Stimulated activated CD8-positive, alpha-beta memory T cell treated with anti-CD3 and anti-CD28 coated beads, Interleukin-7, amount 100 ng/mL, for 1 hour (primary cell): ENCODE data around the gene RFESD.
"Not testable (repeated sequence)": the region's sequence is repeated elsewhere in the genome, so short reads cannot be mapped to it uniquely, and the experiment has no call there.

Source experiments
- DNase-seq, 2 donors: peaks; one replicate each; pipeline ENCODE4 v3.0.0-alpha.2; 2020; ENCODE audit warnings: low read depth in 2 of 2

The RFESD gene

DNA sequence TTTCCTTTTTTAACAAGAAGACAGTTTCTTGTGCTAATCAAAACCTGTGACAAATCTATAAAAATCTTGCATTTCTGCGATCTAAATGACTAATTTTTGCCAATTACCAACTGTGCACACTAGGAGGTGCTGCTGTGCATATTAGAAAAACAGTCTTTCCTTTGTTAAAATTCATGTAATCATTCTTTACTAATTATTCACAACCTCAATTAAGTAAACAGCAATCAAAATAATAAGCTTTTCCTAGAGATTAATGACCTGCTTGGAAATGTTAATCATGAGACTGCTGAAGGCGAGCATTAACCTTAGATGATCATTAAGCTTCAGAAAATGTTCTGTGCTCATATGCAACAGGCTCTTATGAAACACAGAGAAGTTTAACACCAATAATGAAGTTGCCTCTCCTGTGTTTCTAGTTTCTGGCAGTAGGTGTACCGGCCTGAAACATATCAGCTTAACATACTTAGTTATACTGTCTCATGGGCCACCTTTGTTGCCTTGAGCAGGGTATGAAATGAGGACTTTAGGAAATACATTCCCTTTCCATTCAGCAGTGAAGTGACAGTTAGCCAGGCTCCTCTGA is 17.7 kb downstream of the RFESD start:
- no peak for DNase-seq

DNA sequence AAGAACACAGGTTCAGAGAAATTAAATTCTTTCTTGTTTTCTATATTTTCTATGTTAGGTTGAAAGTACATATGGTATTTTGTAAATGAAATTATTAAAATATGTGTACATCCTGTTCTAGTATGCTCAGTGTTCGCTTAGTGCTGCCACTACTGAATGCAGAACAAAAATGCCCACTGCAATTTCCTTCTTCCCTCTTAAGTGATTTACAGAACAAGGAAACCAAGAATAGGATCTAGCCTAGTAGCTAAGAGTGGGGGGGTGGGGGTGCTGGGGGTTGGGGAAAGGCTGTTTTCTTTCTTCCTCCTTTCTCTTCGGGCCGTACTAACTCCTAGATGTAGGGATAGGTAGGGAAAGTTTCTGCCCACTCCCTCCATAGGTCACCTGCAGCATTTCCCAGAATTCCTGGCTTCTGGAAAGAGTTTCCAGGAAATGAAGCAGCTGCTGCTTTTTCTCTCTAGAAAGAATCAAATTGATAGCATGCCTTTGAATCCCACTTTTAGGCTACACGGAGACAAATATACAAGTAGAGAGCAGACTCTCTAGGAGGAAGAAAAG is 20.6 kb downstream of the RFESD start:
- DNase-seq: no peak

DNA sequence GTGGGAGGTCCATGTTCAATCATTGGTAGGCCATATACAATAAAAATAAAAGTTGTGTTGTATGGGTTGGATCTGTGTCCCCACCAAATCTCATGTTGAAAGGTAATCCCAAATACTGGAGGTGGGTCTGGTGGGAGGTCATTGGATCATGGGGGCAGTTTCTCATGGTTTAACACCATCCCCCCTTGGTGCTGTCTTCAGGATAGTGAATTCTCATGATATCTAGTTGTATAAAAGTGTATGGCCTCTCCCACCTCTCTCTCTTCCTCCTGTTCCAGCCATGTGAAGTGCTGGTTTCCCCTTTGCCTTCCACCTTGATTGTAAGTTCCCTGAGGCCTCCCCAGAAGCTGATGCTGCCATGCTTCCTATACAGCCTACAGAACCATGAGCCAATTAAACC is 21.1 kb downstream of the RFESD start:
- DNase-seq: no peak

DNA sequence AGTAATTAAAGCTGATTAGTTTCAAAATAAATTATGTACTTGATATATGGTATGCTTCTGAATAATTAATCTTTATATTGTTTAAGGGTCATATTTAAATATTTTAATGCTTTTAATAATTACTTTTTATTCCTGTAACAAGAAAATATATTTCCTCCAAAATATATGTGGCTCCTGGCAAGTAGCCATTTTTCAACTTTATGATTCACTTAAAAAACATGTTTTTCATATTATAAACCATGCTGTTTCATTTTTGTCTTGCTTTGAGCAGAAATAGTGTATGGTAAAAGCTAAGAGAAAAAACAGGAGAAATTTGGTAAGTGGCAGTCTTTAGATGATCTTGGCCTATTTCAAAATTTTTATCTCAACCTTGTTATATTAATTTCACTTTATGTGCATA is 21.6 kb downstream of the RFESD start:
- no peak for DNase-seq

DNA sequence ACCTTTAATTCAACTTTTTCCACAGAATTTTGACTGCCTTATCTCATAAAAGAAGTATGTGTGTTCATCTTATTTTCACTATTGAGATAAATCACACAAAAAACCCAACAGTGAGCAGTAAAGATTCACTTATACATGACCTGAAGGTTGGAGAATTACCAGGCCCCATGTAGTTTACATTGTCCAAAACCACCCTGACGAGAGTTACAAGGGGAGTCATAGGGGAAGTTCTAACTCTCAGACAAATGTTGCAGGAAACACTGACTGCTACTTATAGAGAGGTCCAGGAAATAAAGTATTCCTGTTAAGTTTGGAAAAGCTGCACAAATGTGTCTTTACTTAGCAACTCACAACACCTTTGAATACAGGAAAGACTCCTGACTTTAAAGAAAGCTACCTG is 22.2 kb downstream of the RFESD start:
- DNase-seq: no peak

DNA sequence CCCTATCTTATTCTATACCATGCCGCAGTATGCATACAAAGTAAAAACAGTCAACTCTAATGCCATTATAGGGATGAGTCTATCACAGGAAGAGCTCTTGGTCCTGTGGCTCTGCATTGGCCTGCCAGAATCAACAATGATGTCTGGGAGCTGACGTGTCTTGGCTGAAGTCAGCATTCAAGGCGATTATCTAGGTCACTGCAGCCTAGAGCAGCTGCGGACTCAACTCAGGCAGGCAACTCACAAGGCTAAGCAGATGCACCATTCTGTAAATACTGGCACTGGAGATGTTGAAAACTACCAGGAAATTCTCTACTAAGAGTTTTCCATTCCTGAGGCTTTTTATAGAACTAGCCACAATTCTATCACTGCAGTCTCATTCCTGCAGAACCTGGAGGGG is 23.0 kb downstream of the RFESD start:
- DNase-seq: no peak

DNA sequence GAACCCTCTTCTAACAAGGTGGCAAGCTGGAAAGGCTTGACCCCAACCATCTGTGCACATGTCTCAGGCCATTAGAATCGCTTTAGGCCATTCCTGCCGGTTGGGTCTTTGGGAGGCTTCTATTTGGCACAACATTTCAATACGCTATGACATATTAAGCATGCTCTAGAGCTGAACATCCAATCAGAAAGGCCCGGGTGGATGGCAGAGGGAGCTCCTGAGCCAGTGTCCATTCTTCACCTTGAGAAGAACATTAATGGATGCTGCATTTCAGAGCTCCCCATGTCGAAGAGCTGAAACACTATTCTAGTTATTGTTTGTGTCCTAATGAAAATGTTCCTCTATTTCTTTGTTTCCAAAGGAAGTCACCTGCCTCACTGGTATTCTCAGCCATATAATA is 23.4 kb downstream of the RFESD start:
- no peak for DNase-seq

DNA sequence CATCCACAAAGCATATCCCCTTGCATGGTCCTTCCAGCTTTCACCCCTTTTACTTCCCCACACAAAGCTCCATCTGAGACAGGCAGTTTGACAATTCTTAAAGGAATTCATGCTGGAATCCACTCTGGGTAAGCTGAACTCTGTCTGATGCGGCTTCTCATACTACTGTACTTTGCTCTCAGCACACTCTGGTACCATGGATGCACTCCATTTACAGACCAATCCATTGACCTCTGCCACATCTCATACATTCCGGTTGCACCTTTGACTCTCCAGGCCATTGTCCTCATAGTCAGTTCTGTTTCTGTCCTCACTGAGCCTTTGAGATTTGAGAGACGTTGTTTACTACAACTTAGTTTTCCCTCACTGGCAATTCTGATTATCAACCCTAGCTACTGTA is 24.0 kb downstream of the RFESD start:
- no peak for DNase-seq

DNA sequence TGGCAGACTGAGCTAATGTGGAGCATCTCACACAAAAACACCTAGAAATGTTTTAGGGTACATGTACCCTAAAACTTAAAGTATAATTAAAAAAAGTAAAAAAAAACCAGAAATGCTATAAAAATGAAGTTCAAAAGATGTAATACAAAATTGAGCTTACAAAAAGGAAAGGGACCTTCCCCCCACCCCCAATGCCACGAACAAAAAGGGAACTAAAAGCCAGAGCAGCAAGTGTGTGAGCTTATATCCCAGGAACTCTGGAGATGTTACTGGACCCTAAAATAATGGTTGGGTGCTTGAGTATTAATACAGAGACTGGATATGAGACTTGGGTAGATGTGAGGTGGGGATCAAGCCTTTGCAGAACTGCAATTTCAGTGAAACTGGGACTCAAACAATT is 25.2 kb downstream of the RFESD start:
- DNase-seq: no peak

DNA sequence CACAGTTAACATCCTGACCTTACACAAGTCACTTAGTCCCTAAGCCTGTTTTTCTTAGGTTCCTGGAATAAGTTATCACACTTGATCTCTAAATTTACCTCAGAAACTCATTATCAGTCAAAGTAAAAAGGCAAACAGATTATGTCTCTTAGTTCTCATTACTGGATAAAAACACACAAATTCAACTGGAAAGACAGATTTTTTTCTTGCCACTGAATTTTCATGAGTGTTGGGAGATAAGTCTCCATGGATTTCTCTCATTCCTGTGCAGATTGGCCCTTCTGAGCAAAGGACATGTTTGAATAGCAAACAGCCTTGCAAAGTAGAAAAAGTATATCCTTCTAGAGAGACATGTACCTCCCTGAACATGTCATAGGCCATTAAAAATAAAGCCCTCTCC is 26.1 kb downstream of the RFESD start:
- DNase-seq: no peak

DNA sequence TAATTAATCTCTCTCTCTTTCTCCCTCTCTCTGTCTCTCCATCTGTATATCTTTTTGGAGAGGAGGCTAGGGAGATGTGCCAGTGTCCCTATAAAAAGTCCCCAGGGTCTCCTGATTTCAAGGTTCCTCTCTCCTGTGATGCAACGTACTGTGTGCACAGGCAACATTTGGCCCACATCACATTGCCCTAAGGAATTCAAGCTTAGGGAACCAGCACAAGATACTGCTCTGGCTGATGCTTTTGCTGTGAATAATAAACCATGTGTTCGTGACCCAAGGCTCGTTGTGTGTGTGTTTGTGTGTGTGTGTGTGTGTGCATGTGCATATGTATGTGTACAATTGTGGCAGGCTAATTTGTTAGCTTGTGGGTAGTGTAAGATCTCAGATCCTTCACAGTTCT is 26.5 kb downstream of the RFESD start:
- DNase-seq: no peak

DNA sequence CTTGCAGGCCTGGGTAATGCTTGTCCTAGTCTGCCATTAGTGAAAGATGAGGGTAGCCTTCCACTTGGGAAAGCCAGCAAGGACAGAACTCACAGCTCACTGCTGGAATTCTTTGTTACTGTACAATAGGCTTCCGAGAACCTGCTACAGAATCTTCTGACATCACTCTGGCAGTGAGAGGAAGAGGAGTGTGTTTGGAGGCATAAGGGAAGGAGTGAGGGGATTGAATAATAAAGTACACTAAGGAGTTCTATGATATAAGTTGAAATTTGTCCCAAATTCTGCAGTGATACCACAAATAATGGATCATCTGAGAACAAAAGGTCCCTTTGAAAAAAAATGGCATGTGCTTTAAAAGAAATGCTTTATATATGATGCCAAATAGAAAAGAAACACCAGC is 36.3 kb downstream of the RFESD start, which contains the start of gene SPATA9:
TSS of gene SPATA9 (minus strand) at position 101 of the 400 bp plus-strand sequence. CDS start 137 bp downstream, outside the sequence.
- no peak for DNase-seq

DNA sequence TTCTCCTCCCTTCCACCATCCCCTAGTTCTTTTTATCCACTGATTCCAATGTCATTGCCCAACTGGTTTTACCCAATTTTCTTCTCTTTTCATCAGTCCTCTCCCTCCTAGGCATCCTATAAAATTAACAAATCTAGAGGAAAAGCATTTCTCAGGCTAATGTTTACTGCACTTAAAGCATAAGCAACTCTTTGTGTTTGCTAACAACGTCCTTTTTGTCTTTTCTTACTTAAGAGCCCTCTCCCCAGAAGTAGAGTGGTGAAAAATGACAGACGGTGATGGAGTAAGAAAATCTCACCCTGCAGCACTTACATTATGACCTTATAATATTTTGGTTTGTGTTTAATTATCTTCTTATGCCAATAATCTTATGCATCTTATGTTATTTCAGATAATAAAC is 37.8 kb downstream of the RFESD start:
- no peak for DNase-seq

DNA sequence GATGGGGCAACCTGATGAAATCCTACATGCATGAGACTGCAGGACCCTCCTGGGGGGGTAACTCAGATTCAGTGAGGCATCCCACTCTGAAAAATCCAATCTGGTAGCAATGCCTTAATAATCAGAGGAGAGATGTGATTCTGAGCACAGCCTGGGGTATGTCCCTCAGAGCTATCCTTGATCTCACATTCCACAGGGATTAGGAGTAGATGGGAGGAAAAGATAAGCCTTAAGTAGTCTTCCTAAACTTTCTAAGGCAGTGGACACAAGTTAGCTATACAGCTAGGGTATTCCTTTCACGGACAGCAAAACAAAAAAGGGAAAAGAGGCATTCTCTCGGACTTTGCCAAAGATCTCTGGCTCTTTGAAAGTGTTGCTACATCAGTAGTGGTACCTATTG is 40.1 kb downstream of the RFESD start:
- no peak for DNase-seq

DNA sequence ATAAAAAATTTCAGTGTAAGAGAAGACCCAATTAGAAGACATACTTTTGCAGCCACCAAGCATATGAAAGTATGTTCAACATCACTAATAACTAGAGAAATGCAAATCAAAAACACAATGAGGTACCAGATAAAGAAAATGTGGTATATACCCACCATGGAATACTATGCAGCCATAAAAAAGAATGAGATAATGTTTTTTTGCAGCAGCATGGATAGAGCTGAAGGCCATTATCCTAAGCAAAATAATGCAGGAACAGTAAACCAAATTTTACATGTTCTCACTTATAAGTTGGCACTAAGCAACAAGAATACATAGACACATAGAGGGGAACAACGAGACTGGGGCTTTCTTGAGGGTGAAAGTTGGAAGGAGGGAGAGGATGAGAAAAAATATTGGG is 43.1 kb downstream of the RFESD start:
- DNase-seq: no peak

DNA sequence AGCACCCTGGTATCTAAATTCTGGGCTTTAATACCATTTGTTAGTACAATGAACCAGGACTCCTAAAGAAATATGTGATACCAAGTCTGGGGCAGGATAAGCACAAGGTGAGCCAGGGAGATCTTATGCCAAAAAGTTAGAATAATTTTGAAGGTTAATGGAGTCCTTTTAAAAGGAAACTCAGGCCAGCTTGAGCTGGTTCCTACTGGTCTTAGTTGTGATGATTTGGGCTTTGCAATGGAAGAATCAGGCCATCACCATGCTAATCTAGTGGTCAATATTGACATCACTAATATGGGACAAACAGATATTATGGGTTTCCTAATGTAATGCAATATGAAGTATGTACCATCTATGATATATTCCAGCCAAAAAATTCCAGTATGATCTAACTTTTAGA is 43.8 kb downstream of the RFESD start:
- DNase-seq: no peak

DNA sequence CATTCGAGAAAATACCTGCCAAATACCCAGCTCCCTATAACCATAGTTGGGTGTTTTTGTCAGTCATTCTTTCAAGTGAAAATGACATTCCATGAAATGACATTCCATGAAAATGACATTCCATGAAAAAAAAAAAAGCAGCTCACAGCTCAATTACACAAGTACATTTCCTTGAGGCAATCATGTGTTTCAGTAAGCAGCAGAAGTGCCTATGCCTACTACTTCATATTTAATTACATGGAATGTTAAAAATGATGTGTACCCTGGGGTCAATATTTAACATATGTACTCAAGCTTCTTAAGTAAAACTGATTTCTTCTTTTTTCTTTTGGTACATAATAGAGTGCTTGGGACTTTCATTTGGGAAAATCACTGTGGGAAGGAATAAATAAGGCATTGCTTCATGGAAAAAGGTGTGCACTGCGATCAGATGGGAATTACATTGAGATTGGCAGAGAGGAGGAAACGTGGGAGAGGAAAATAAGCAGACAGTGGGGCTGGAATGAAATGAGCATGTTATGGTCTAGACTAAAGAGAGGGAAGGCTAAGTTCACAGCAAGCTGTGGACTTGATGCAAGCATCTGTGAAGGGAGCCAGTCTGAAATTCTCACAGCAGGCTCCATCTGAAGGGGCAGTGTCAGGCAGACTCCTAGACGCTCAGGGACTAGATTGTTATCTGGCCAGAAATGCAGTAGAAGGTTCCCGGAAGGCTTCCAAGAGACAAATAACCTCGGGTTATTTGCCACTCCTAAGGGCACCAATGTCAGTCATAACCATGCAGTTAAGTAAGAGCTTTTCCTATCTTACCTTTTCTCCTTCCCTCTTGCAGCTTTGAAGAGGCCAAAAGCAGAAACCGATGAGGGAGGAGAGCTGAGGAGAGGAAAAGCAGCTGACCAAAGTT is 51.5 kb downstream of the RFESD start:
- no peak for DNase-seq

DNA sequence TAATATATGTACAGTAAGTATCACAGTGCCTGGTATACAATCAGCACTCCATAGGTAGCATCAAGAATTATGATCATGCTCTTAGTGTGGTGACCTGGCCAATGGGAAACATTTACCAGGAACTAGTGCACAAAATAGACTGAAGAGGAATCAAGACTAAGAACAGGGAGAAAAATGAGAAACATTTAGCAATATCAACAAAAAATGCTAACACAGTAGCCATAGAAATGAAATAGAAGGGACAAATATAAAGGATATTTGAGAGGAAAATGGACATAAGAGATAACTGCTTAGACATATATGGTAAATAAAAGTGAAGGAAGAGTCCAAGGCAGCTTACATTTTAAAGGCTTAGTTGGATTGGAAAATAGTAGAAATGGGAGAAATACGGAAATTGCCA is 52.8 kb downstream of the RFESD start:
- DNase-seq: no peak

DNA sequence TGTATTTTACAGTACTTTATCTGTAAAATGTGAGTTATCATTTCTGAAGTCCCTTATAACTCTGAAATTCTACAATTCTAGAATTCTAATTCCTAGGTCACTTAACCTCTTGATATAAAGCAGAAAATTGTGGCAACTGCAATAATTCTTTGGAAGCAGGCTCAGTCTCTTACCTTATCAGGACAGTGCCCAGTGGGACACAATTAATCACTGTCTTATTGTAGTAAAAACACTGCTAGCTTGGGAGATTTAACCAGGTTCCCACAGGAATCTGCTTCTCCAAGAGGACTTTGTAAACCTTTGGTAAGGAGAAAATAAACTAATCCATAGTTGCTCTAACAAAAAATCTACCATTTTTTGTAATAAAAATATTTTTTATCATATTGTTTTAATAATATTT is 54.5 kb downstream of the RFESD start:
- no peak for DNase-seq

DNA sequence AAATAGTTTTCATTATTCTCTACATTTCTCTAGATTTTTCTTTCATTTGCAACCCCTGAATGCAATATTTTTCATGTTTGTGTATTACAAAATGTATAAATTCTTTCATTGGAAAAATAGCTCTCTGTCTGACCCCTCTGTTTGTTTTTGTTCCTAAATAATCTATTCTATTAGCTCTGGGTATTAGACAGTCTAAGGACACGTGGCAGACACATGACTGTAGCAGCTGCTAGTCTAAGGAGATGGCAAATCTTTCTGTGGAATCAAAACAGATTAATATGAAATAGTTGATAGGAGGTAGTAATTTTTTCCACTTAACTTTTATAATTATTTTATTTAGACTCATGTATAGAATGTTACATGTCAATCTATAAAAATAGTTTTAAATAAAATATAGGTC is 57.6 kb downstream of the RFESD start:
- DNase-seq: no peak

DNA sequence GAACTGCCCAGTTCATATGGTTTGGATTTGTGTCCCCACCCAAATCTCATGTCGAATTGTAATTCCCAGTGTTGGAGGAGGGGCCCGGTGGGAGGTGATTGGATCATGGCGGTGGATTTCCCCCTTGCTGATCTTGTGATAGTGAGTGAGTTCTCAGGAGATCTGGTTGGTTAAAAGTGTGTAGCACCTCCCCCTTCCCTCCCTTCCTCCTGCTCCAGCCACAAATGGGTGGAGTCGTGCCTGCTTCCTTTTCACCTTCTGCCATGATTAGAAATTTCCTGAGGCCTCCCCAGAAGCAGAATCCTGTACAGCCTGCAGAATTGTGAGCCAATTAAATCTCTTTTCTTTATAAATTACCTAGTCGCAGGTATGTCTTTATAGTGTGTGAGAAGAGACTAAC is 59.6 kb downstream of the RFESD start:
- DNase-seq: not testable (repeated sequence)

DNA sequence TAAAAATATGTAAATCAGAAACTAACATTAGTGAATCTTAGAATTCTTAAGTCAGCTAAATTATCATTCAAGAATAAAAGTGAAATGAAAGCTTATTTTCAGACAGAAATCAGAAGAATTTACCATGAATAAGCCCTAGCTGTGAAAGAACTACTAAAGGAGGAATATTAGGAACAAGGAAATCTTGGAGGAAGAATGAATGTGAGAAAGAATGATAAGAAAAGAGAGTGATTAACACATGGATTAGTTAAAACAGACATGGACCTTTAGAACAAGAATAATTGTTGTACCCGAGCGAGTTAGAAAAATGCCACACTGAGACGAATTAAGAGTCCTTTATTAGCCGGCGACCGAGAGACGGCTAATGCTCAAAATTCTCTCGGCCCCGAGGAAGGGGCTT is 60.5 kb downstream of the RFESD start:
- no peak for DNase-seq
